ENCODE measurements around the gene IL17D. TPM values are rescaled to one million over a fixed set of nuclear protein-coding genes. Genes with fewer than 3 reads are reported as not detected.

The IL17D gene
- total RNA-seq, 1 experiment from 2014 or later = 1.2 TPM

- no peak for TF ChIP-seq CTCF (conservative IDR thresholded peaks at IDR 0.05)
Observed at GRCh38 chr13:20714563-20715329, 11.2 kb downstream of the IL17D start.

More at GRCh38 chr13:20714563-20715329, 11.2 kb downstream of the IL17D start:
- Histone ChIP-seq H3K23ac (ENCODE audit: insufficient read length, low read depth, low read length) (no peak overlapping the region), H3K79me2 (ENCODE audit: insufficient read depth, low read length) (no peaks in the 10 kb centered on the region), H2BK5ac (ENCODE audit: insufficient read length, low read length) (no peak overlapping the region), H3K14ac (ENCODE audit: insufficient read depth, low read length) (no peak overlapping the region; the same call in 1 of the 2 replicates), H4K91ac (ENCODE audit: insufficient read length, low read depth, low read length) (no peak overlapping the region), H3K9ac (ENCODE audit: extremely low read depth, insufficient read length, low read length) (no peak overlapping the region), H4K8ac (replicated peaks; ENCODE audit: insufficient read length, low read depth, low read length) (no peak overlapping the region), H3K23me2 (ENCODE audit: insufficient read length, low read depth, low read length, poor library complexity, severe bottlenecking) (no peaks in the 10 kb centered on the region), H4K20me1 (ENCODE audit: control insufficient read depth, insufficient read depth, insufficient read length) (no peaks in the 10 kb centered on the region), H2AFZ (ENCODE audit: low read length) (no peak overlapping the region), H3K4me1 (ENCODE audit: insufficient read depth, low read length) (no peaks in the 10 kb centered on the region), H3K27me3 (ENCODE audit: insufficient read depth, low read length) (no peaks in the 10 kb centered on the region), H2BK120ac (ENCODE audit: low read depth, low read length, poor library complexity, severe bottlenecking) (no peak overlapping the region), H2BK20ac (ENCODE audit: low read depth, low read length, poor library complexity, severe bottlenecking) (no peak overlapping the region), H2BK15ac (ENCODE audit: low read depth, low read length) (no peak overlapping the region), H2AK5ac (ENCODE audit: insufficient read length, low read length) (no peak overlapping the region), H3K4me2 (ENCODE audit: insufficient read depth, insufficient read length, low read length) (no peak overlapping the region), H3K56ac (ENCODE audit: insufficient read length, low read depth, low read length) (no peak overlapping the region), H4K5ac (ENCODE audit: insufficient read length, low read depth, low read length) (no peak overlapping the region), H2BK12ac (ENCODE audit: insufficient read length, low read depth, low read length) (no peak overlapping the region), H3K4ac (ENCODE audit: low read depth, low read length) (no peak overlapping the region), H3K18ac (ENCODE audit: insufficient read length, low read depth, low read length) (no peak overlapping the region), H3K27ac (ENCODE audit: insufficient read length, low read depth, low read length) (no peak overlapping the region), H3K9me3 (ENCODE audit: control insufficient read depth, low read depth, low read length) (no peaks in the 10 kb centered on the region), H3T11ph (ENCODE audit: low read length) (no peak overlapping the region), H3K79me1 (ENCODE audit: insufficient read depth, low read depth, low read length, poor library complexity, severe bottlenecking) (no peaks in the 10 kb centered on the region)
- Mint-ChIP-seq H3K4me1 (peaks cover 32 to 35% of the 10 kb centered on the region in 2 experiments), H3K36me3 (ENCODE audit: insufficient read depth in 1 of 3, low read depth in 3 of 3) (no peaks in the 10 kb centered on the region), H3K27ac (no peak overlapping the region), H3K27me3 (ENCODE audit: low read depth) (peaks cover 32% of the 10 kb centered on the region), H3K9me3 (peaks cover 0 to 2% of the 10 kb centered on the region in 2 experiments; a peak in 1 of 5 replicates), H3K4me3 (no peak overlapping the region)
- no CpG with 5 or more reads among the region's 9 CpGs for WGBS (ENCODE audit: extremely low coverage, insufficient read length, low lambda C conversion rate)
- DNase-seq = no peak

Measured in H9 (cell line).